M059J (cell line): ENCODE results near the gene IDUA. TPM values are rescaled to one million over a fixed set of nuclear protein-coding genes. Genes with fewer than 3 reads are reported as not detected.

ENCODE experiments used
- DNase-seq: peaks from one replicate; pipeline ENCODE4 v3.0.0-alpha.2; 2012; ENCODE audit warnings: low read depth
- total RNA-seq: library from RNA; depleted of rRNA; stranded (reverse); fragments of >200 nt; shearing (Covaris generic); gene quantifications from 2 replicates; pipeline ENCODE4 v1.2.3, GENCODE V29; 2014

The IDUA gene
- total RNA-seq, 1 experiment from 2014 or later, result 11.9 TPM

DNA sequence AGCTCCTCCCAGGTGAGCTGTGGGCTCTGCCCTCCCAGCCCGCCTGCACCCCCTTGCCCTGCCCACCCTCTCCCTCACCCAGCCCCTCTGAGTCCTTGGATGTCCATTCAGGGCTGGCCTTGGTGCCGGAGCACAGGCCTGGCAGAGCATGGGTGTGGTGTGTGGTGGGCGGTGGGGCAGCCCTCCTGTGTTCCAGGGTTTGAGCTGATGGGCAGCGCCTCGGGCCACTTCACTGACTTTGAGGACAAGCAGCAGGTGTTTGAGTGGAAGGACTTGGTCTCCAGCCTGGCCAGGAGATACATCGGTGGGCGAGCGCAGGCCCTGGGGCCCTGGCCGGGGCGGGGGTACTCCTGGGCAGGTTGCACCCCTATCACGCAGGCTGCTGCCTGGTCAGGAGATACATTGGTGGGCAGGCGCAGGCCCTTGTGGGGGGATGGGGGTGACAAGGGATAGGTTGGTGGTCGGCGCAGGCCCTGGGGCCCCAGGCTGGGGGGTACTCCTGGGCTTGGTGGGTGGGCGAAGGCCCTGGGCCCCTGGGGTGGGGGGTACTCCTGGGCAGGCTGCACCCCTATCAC, 13.9 kb downstream of the IDUA start:
- no peak for DNase-seq

- no peak for DNase-seq
Measured at GRCh38 chr4:1001561-1002130, 14.8 kb downstream of the IDUA start.

- DNase-seq, result no peak
Measured at GRCh38 chr4:1002131-1002630, 15.3 kb downstream of the IDUA start.

- DNase-seq, result no peak
Measured at GRCh38 chr4:1002631-1003251, 15.9 kb downstream of the IDUA start.

DNA sequence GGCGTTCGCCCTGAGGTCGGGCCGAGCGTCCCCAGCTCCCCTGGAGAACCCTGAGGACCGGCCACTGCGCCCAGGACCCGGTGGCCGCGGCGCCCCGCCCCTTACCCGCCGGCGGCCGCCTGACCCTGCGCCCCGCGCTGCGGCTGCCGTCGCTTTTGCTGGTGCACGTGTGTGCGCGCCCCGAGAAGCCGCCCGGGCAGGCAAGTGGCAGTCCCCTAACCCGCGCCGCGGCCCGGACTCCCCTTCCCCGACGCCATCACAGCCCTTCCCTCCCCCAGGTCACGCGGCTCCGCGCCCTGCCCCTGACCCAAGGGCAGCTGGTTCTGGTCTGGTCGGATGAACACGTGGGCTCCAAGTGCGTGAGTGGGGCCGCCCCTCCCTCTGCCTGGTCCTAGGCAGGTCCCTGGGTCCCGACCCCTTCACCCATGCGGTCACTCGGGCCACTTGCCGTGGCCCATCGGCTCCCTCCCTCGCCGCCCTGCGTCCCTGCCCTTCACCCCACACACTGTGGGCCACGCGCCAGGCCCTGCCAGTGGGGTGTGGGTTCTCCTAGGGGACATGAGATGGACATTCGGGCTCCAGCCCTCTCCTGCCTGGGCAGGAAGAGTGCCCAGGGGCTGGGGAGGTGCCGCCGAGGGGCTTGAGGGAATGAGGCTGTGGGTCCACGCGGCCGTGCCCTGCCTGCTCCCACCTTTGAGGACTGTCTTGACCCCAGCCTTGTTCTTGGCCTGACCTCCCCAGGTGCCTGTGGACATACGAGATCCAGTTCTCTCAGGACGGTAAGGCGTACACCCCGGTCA, 16.6 kb downstream of the IDUA start:
- no peak for DNase-seq

- DNase-seq, result no peak
Measured at GRCh38 chr4:1004071-1004418, 17.2 kb downstream of the IDUA start.

DNA sequence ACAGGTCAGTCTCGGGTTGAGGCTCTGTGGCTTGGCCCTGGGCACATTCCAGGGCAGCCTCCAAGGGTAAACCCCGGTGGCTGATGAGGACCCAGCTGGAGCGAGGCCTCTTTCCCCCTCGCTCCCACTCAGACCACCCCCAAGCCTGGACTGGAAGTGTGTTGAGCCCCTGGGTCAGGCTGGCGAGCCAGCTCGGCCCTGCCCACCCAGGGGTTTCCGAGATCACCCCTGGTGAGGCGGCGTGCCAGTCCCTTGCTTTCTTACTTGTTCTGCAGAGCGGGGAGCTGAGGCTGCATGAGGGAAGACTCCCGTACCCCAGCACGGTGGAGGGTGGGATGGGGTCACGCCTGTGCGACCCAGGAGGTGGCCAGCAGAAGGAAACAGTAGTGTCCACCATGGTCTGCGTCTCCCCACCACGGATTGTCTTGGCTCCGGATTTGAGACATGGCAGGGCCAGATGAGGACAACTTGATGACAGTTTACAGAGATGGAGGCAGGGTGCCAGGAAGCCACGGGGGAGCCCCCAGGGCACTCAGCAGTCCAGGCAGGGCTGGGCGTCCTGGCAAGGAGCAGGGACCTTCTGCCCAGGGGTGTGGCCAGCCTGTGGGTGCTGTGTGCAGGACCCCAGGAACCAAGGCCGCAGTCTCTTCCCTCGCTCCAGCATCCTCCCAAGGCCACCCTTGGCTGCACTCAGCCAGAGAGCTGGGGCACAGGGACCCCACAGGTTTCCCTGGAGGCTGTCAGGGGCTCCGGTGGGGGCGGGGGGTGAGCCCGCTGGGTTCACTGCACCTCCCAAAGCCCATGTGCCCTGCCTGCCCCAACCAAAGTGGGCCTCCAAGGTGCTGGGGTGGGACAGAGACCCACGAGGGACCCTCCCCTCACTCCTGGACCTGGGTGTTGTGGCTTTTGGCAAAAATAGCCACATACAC, 18.0 kb downstream of the IDUA start:
- no peak for DNase-seq

GRCh38 chr4:1006856-1007255, 20.0 kb downstream of the IDUA start:
- no peak for DNase-seq

DNA sequence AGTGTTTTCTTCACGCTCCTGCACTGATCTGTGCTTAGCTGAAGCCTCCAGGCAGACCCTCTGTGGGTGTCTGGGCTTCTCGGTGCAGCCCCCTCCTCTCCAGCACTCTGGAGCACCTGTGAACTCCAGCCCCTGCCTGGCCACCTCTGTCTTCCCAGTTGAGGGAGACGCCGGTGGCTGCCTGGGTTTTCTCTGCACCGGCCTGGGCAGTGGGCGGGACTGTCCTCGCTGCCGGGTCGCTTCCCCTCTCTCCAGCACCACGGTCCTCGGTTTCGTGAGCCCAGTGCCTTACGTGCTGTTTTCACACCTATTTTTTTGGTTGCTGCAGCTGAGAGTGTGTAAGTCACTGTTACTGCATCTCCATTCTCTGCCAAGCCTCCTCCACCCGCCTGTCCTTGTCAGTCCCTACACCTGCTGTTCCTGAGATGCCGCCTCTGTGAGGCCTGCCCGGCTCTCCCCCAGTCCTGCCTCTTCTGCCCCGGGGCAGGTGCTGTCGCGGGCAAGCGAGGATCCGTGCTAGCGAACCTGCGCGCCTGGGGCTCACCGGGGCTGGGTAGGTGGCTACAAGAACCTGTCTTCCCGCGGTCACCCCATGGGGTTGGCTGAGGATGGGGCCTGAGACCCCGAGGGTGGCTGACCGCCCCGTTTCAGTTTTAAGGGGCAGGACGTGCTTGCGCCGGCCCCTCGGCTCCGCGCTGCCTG, 22.1 kb downstream of the IDUA start:
- no peak for DNase-seq

DNA sequence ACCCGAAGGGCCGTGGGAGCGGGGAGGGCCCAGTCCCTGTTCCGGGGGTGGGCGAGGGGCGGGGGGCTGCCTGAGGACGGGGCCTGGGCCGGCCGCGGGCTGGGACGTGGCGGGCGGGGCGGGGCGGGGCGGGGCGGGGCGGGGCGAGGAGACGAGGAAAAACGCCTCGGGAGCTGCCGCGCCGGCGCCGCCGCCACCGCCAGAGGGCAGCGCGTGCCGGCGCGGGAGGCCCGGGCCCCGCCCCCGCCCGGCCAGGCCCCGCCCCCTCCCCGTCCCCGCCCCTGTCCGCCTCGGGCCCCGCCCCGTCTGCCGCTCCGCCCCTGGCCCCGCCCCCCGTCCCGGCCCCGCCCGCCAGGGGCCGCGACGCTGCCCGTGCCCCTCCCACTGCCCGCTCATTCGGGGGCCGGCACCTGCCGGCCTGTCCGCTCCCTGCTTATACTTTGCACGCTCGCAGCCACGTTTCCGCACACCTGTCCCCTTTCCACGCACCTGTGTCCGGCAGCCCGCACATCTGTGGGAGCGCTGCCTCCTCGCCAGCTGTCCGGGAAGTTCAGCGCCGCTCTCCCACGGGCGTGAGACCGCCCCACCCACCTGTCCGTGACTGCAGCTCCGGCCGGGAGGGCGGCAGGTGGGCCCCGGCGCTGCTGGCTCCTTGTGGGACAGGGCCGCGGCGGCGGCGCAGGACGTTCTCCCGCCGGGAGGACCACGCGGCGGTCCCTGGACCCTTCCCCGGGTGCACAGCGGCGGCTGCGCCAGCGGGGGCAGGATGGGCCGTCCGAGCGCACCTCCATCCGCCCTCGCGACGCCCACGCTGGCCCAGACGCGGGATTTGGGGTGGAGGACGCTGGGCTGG, 22.9 kb downstream of the IDUA start:
- peak; percentile 34 for DNase-seq

- peak; percentile 84 for DNase-seq
Measured at GRCh38 chr4:1010395-1011021, 23.7 kb downstream of the IDUA start.

DNA sequence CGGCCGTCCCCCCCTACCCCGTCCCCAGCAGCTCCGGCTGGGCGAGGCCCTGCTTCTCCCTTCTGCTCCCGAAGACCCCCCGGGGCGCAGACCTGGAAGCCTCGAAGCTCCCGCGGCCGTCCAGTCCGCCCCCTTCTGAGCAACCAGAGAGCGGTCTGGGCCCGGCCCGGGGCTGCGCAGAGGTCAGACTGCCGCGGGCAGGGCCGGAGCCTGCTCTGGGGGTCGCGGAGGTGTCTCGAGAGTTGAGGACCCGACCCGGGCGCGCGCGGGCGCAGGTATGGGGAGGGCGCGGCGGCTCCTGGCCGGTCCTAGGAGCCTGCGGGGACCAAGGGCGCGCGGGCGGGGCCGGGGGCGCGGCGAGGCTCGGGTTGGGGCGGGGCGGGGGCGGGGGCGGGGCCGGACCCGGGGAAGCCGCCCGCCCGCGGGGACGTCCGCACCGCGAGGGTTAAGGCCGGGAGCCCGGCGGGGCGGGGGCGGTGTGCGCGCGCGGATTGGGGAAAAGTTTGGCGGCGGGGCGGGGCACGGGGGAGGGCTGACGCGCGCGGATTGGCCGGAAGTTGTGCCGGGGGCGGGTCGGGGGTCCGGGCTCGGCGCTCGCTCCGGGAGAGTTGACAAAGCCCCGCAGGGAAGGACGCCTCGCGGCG, 24.3 kb downstream of the IDUA start, which contains the start of gene FGFRL1:
Gene FGFRL1, plus strand, starts transcription at position 605 of the 644 bp plus-strand sequence. CDS start 860 bp downstream, outside the sequence.
- peak; percentile 84 for DNase-seq

DNA sequence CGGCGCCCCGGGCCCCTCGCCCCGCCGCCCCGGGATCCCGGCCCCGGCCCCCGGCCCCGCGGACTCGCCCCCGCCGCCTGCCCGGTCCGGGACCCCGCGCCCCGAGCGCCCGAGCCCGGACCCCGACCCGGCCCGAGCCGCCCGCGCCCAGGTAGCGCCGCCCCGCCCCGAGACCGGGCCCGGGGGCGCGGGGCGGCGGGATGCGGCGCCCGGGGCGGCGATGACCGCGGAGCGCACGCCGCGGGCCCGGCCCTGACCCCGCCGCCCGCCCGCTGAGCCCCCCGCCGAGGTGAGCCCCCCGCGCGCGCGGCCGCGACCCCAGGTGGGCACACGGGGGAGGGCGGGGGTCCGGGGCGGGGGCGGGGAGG, 24.8 kb downstream of the IDUA start:
- DNase-seq, result no peak

GRCh38 chr4:1012034-1012739, 25.3 kb downstream of the IDUA start:
- peak; percentile 81 for DNase-seq

DNA sequence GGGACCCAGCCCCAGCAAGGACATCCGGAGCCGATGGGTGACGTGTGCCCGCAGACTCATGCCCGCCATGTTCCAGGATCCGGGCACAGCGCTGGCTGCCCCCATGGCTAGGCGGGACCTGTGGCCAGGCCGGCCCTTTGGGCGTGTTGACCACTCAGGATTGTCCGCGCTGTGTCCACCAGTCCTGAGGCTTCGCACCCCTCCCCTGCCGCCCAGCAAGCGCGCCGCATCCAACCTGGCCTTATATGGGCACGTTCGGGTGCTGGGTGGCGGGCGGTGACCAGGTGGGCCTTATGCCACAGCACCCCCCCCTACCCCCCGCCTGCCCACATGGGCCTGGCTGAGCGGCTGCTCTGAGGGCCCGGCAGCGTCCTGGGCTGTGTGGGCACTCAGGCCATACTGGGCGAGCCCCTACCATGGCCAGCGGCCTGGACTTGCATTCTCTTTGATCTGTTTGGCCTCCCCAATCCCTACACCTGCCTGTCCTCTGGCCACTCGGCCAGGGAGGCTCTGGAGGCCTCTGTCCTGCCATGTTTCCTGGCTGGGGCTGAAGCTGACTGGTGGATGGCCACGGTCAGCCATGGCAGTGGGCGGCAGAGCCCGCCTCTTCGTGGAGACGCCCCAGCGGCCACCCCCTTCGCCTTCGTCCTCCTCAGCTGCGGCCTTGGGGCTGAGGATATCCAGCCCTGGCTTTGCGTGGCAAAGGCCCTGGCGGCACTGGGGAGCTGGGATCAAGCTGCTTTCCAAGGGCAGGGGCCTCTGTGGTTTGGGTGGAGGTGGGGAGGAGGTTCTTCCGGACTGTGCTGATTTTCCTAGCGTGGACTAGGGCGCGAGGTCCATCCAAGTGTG, 26.6 kb downstream of the IDUA start:
- no peak for DNase-seq

GRCh38 chr4:1014291-1015167, 27.7 kb downstream of the IDUA start:
- DNase-seq, result no peak
